ENCODE data around the gene PDZD2.
"Not testable (repeated sequence)": the region's sequence is repeated elsewhere in the genome, so short reads cannot be mapped to it uniquely, and the experiment has no call there.

The PDZD2 gene

DNA sequence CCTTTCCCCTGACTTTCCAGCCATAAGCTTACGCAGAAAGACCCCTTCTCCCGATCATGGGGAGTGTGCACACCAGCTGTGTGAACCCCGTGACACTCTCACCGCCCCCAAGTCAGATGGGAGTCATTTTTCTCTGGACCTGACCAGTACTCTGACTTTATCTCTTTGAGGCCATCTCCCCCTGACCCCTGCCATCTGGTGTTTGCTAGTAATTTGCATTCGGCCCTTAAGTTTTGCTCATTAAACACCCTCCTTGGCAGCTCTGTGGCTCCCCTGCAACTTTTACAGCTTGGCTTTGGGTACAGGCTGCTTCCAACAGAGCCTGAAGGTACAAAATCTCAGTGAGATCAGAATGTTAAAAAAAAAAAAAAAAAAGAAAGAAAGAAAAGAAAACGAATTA, 43.9 kb downstream of the PDZD2 start:
- H3K27ac ChIP-seq (replicated peaks) = no peak overlapping the region
- TF ChIP-seq SPI1 (IDR thresholded peaks at IDR 0.05; ENCODE audit: borderline replicate concordance, low read depth) (no peak), POLR2AphosphoS5 (IDR thresholded peaks at IDR 0.05; ENCODE audit: low read depth) (no peak), GABPA (IDR thresholded peaks at IDR 0.05; ENCODE audit: low read depth) (no peak)
- TF ChIP-seq, protein P1, sequence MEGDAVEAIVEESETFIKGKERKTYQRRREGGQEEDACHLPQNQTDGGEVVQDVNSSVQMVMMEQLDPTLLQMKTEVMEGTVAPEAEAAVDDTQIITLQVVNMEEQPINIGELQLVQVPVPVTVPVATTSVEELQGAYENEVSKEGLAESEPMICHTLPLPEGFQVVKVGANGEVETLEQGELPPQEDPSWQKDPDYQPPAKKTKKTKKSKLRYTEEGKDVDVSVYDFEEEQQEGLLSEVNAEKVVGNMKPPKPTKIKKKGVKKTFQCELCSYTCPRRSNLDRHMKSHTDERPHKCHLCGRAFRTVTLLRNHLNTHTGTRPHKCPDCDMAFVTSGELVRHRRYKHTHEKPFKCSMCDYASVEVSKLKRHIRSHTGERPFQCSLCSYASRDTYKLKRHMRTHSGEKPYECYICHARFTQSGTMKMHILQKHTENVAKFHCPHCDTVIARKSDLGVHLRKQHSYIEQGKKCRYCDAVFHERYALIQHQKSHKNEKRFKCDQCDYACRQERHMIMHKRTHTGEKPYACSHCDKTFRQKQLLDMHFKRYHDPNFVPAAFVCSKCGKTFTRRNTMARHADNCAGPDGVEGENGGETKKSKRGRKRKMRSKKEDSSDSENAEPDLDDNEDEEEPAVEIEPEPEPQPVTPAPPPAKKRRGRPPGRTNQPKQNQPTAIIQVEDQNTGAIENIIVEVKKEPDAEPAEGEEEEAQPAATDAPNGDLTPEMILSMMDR (IDR thresholded peaks at IDR 0.05; ENCODE audit: insufficient read depth, low read length) = no peak
- TF ChIP-seq, protein P2, sequence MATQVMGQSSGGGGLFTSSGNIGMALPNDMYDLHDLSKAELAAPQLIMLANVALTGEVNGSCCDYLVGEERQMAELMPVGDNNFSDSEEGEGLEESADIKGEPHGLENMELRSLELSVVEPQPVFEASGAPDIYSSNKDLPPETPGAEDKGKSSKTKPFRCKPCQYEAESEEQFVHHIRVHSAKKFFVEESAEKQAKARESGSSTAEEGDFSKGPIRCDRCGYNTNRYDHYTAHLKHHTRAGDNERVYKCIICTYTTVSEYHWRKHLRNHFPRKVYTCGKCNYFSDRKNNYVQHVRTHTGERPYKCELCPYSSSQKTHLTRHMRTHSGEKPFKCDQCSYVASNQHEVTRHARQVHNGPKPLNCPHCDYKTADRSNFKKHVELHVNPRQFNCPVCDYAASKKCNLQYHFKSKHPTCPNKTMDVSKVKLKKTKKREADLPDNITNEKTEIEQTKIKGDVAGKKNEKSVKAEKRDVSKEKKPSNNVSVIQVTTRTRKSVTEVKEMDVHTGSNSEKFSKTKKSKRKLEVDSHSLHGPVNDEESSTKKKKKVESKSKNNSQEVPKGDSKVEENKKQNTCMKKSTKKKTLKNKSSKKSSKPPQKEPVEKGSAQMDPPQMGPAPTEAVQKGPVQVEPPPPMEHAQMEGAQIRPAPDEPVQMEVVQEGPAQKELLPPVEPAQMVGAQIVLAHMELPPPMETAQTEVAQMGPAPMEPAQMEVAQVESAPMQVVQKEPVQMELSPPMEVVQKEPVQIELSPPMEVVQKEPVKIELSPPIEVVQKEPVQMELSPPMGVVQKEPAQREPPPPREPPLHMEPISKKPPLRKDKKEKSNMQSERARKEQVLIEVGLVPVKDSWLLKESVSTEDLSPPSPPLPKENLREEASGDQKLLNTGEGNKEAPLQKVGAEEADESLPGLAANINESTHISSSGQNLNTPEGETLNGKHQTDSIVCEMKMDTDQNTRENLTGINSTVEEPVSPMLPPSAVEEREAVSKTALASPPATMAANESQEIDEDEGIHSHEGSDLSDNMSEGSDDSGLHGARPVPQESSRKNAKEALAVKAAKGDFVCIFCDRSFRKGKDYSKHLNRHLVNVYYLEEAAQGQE (IDR thresholded peaks at IDR 0.05; ENCODE audit: insufficient replicate concordance, low read depth) = no peak
- DNase-seq (ENCODE audit: low read depth in 1 of 2, low spot score in 1 of 2) = no peak
- H3K4me3 ChIP-seq (replicated peaks; ENCODE audit: insufficient read depth, low read length) = no peak overlapping the region
- no peaks in the 10 kb centered on the region for H3K27me3 ChIP-seq (ENCODE audit: insufficient read depth, poor library complexity, severe bottlenecking)

DNA sequence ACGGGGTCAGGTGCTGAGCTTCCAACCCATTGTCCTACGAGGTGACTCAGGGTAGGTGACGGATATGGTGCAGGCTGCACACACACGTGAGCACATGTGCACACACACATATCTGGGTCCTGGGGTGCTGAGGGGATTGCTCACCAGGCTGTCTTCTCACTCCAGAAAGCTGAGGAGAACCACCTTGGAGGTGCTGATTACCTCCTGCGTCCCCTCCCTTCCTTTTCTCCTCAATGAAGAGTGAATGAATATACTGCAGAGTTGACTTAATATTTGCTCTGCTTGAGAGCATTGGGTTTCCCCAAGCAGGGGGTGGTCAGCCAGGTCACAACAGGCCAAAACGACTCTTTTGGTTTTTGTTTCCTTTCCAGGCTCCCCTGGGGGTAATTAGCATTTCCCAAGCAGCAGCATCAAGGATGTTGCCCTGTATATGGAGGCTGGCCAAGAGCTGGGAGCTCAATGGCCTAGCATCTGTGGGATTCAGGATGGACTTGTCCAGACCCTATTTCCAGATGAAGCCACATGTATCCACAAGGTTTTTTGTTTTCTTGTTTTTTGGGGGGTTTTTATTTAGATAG, 49.7 kb downstream of the PDZD2 start:
- TF ChIP-seq POLR2AphosphoS5 (IDR thresholded peaks at IDR 0.05; ENCODE audit: low read depth) (no peak), SPI1 (IDR thresholded peaks at IDR 0.05; ENCODE audit: borderline replicate concordance, low read depth) (no peak), GABPA (IDR thresholded peaks at IDR 0.05; ENCODE audit: low read depth) (no peak)
- TF ChIP-seq, protein P2 (IDR thresholded peaks at IDR 0.05; ENCODE audit: insufficient replicate concordance, low read depth) = no peak
- TF ChIP-seq, protein P1 (IDR thresholded peaks at IDR 0.05; ENCODE audit: insufficient read depth, low read length) = no peak
- no peaks in the 10 kb centered on the region for H3K27me3 ChIP-seq (ENCODE audit: insufficient read depth, poor library complexity, severe bottlenecking)
- no peak overlapping the region for H3K4me3 ChIP-seq (replicated peaks; ENCODE audit: insufficient read depth, low read length)
- DNase-seq (ENCODE audit: low read depth in 1 of 2, low spot score in 1 of 2) = no peak
- no peak overlapping the region for H3K27ac ChIP-seq (replicated peaks)

DNA sequence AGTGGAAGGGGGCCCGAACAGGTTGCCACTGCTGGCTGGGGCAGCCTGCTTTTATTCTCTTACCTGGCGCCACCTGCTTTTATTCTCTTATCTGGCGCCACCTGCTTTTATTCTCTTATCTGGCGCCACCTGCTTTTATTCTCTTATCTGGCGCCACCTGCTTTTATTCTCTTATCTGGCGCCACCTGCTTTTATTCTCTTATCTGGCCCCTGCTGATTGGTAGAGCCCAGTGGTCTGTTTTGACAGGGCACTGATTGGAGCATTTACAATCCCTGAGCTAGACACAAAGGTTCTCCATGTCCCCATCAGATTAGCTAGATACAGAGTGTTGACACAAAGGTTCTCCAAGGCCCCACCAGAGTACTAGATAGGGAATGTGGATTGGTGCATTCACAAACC, 52.5 kb downstream of the PDZD2 start:
- H3K27me3 ChIP-seq (ENCODE audit: insufficient read depth, poor library complexity, severe bottlenecking) = not testable (repeated sequence)

DNA sequence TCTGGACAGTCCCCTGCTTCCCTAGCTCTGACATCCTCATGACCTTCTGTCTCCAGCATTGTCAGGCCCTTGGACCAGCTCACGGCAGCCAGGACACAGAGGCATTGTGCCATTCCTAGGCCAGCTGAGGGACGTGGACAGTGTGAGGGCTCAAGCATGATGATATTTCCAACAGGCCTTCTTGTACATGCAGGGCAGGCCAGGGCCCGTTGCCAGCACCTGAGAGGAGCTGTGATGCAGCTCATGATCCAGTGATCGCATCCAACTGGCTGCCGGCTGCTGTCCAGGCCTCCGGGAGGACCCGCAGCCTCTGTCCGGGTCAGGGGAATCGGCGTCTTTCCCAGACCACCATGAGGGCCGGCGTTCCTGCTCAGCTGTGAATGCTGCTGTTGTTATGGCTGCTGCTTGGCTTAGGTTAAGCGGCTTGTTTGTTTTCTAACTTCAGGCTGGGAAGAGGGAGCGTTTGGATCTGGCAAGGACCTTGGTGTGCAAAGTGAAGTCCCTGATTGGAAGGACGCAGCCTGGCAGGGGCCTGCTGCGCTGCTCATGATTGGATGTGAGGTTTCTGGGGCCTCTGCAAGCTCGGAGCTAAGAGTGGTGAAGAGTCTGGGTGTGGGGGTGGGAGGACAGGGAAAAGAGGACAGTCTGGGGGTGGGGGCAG, 53.8 kb downstream of the PDZD2 start:
- TF ChIP-seq, protein P2 (IDR thresholded peaks at IDR 0.05; ENCODE audit: insufficient replicate concordance, low read depth) = no peak
- TF ChIP-seq SPI1 (IDR thresholded peaks at IDR 0.05; ENCODE audit: borderline replicate concordance, low read depth) (no peak), POLR2AphosphoS5 (IDR thresholded peaks at IDR 0.05; ENCODE audit: low read depth) (no peak), GABPA (IDR thresholded peaks at IDR 0.05; ENCODE audit: low read depth) (no peak)
- TF ChIP-seq, protein P1 (IDR thresholded peaks at IDR 0.05; ENCODE audit: insufficient read depth, low read length) = no peak
- no peak overlapping the region for H3K4me3 ChIP-seq (replicated peaks; ENCODE audit: insufficient read depth, low read length)
- no peak overlapping the region for H3K27ac ChIP-seq (replicated peaks)
- no peaks in the 10 kb centered on the region for H3K27me3 ChIP-seq (ENCODE audit: insufficient read depth, poor library complexity, severe bottlenecking)
- no peak for DNase-seq (ENCODE audit: low read depth in 1 of 2, low spot score in 1 of 2)

More for the DNA sequence above, 52.5 kb downstream of the PDZD2 start:
- not testable (repeated sequence) for DNase-seq (ENCODE audit: low read depth in 1 of 2, low spot score in 1 of 2); H3K27ac ChIP-seq (replicated peaks); H3K4me3 ChIP-seq (replicated peaks; ENCODE audit: insufficient read depth, low read length)

Data from HL-60 (cell line).